GM10847 (cell line): Measurements from ENCODE around the gene AGAP1.

Source experiments
- POLR2A ChIP-seq: IDR thresholded peaks from 2 replicates; pipeline ENCODE4 v1.6.1; 2011; ENCODE audit not compliant: insufficient read length; ENCODE audit errors: extremely low read depth

The AGAP1 gene

GRCh38 chr2:235542733-235543127 lies 48.9 kb downstream of the AGAP1 start:
- no peak for TF ChIP-seq POLR2A

GRCh38 chr2:235543128-235543750 lies 49.4 kb downstream of the AGAP1 start:
- TF ChIP-seq POLR2A = no peak

- no peak for TF ChIP-seq POLR2A
These were observed 50.2 kb downstream of the AGAP1 start for GRCh38 chr2:235543851-235544688.

- no peak for TF ChIP-seq POLR2A
These were observed 50.8 kb downstream of the AGAP1 start for GRCh38 chr2:235544689-235544969.

GRCh38 chr2:235545339-235546150 lies 51.7 kb downstream of the AGAP1 start:
- TF ChIP-seq POLR2A = no peak

GRCh38 chr2:235546151-235546435 lies 52.2 kb downstream of the AGAP1 start:
- no peak for TF ChIP-seq POLR2A

GRCh38 chr2:235546436-235546835 lies 52.6 kb downstream of the AGAP1 start:
- TF ChIP-seq POLR2A = no peak

- no peak for TF ChIP-seq POLR2A
These were observed 56.0 kb downstream of the AGAP1 start for GRCh38 chr2:235549735-235550377.

- no peak for TF ChIP-seq POLR2A
These were observed 56.5 kb downstream of the AGAP1 start for GRCh38 chr2:235550378-235550760.

GRCh38 chr2:235550946-235551345 lies 57.1 kb downstream of the AGAP1 start:
- no peak for TF ChIP-seq POLR2A

- no peak for TF ChIP-seq POLR2A
These were observed 58.1 kb downstream of the AGAP1 start for GRCh38 chr2:235551965-235552364.

GRCh38 chr2:235552671-235553070 lies 58.8 kb downstream of the AGAP1 start:
- no peak for TF ChIP-seq POLR2A

- TF ChIP-seq POLR2A = no peak
These were observed 59.4 kb downstream of the AGAP1 start for GRCh38 chr2:235553291-235553690.

GRCh38 chr2:235553696-235554100 lies 59.9 kb downstream of the AGAP1 start:
- TF ChIP-seq POLR2A = no peak

- TF ChIP-seq POLR2A = no peak
These were observed 60.5 kb downstream of the AGAP1 start for GRCh38 chr2:235554385-235554784.

GRCh38 chr2:235554936-235555335 lies 61.1 kb downstream of the AGAP1 start:
- no peak for TF ChIP-seq POLR2A

GRCh38 chr2:235555371-235555770 lies 61.5 kb downstream of the AGAP1 start:
- no peak for TF ChIP-seq POLR2A
